HL-60 (cell line): ENCODE measurements around the gene GLYR1.

ENCODE experiments used
- CTCF ChIP-seq: IDR thresholded peaks from one replicate; pipeline ENCODE4 v1.5.1; 2011; ENCODE audit warnings: low read length, control low read depth, inconsistent platforms; ENCODE audit not compliant: insufficient read depth
- SPI1 ChIP-seq: IDR thresholded peaks from 2 replicates; pipeline ENCODE4 v1.6.1; 2012; ENCODE audit warnings: low read depth, mild to moderate bottlenecking, borderline replicate concordance

- no peak for TF ChIP-seq SPI1
- no peak for TF ChIP-seq CTCF
Observed at GRCh38 chr16:4826526-4826925, 20.6 kb downstream of the GLYR1 start.
